Measurements from ENCODE around the gene RRBP1. TPM values are rescaled to one million over a fixed set of nuclear protein-coding genes. Genes with fewer than 3 reads are reported as not detected.

The RRBP1 gene, protein sequence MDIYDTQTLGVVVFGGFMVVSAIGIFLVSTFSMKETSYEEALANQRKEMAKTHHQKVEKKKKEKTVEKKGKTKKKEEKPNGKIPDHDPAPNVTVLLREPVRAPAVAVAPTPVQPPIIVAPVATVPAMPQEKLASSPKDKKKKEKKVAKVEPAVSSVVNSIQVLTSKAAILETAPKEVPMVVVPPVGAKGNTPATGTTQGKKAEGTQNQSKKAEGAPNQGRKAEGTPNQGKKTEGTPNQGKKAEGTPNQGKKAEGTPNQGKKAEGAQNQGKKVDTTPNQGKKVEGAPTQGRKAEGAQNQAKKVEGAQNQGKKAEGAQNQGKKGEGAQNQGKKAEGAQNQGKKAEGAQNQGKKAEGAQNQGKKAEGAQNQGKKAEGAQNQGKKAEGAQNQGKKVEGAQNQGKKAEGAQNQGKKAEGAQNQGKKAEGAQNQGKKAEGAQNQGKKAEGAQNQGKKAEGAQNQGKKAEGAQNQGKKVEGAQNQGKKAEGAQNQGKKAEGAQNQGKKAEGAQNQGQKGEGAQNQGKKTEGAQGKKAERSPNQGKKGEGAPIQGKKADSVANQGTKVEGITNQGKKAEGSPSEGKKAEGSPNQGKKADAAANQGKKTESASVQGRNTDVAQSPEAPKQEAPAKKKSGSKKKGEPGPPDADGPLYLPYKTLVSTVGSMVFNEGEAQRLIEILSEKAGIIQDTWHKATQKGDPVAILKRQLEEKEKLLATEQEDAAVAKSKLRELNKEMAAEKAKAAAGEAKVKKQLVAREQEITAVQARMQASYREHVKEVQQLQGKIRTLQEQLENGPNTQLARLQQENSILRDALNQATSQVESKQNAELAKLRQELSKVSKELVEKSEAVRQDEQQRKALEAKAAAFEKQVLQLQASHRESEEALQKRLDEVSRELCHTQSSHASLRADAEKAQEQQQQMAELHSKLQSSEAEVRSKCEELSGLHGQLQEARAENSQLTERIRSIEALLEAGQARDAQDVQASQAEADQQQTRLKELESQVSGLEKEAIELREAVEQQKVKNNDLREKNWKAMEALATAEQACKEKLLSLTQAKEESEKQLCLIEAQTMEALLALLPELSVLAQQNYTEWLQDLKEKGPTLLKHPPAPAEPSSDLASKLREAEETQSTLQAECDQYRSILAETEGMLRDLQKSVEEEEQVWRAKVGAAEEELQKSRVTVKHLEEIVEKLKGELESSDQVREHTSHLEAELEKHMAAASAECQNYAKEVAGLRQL (N-terminal part only)
- total RNA-seq = 73.4 and 92.5 TPM in 2 replicates

GRCh38 chr20:17682103-17682888, at the start of gene RRBP1:
TSS of gene RRBP1 (minus strand) at chr20:17682242. CDS start at chr20:17660507, 21,735 bp downstream.

DNA sequence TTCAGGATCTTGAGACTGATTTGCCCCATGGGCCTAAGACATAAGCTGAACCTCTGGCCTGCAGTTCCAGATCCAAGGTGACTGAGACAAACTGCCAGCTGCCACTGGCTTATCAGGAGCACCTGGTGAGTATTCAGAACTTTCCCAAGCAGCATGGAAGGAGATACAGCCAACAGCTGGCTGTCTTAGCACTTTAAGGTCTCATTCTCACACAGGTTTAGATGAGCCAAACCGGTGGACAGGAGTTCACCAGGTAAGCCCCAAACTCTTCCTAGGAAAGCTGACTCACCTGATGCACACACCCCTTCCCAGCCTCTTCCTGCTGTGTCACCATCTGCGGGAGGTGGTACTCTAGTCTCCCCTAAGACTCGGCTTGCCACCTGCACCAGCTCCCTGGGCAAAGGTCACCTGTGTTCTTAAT, 17.9 kb upstream of the RRBP1 start, which contains the start of gene BANF2:
BANF2 (plus strand) TSS at position 36 of the 421 bp plus-strand sequence. CDS start 25,060 bp downstream, outside the sequence.

GRCh38 chr20:17569616-17570346, 112.3 kb downstream of the RRBP1 start, which contains the start of gene DSTN:
TSS of gene DSTN (plus strand) at chr20:17570075. CDS start at chr20:17570209, 134 bp downstream.

Other genes starting within 250 kb of the RRBP1 start
- 3.0 and 3.3 TPM in 2 replicates for gene BFSP1, start 150.9 kb downstream of the RRBP1 start, total RNA-seq
- 372 and 408 TPM in 2 replicates for gene DSTN, start 112.2 kb downstream of the RRBP1 start, total RNA-seq
- gene BANF2, start 17.7 kb upstream of the RRBP1 start, total RNA-seq = not detected in 2 replicates

All from airway epithelial cell (primary cell).